Measurements from ENCODE around the gene RPL18.

GRCh38 chr19:48668332-48668731, 49.4 kb upstream of the RPL18 start:
- TF ChIP-seq CTCF (conservative IDR thresholded peaks at IDR 0.05 in 1 of 2, IDR thresholded peaks at IDR 0.05 in 1 of 2; ENCODE audit: extremely low read depth in 1 of 2, insufficient read depth in 1 of 2, low read depth in 1 of 2, low read length in 2 of 2): no peak
- no peak for TF ChIP-seq EZH2 (IDR thresholded peaks at IDR 0.05; ENCODE audit: borderline replicate concordance, low read length)

Data from mammary epithelial cell (primary cell).